Upper lobe of right lung (tissue), 1 donor: ENCODE data around the gene SYNDIG1. TPM values are rescaled to one million over a fixed set of nuclear protein-coding genes. Genes with fewer than 3 reads are reported as not detected.

Experiments
- ATAC-seq: fragments of 200-7000 bp; cut with Tn5 transposase; one replicate; pipeline ENCODE4 v1.9.1; 2020; ENCODE audit warnings: mild to moderate bottlenecking, moderate library complexity
- DNase-seq: peaks from one replicate; pipeline ENCODE4 v3.0.0-alpha.2; 2020
- H3K27ac ChIP-seq: fragments of 200-600 bp; one replicate; pipeline ENCODE4 v1.8.0; 2022
- H3K27me3 ChIP-seq: fragments of 200-600 bp; one replicate; pipeline ENCODE4 v1.8.0; 2022; ENCODE audit warnings: mild to moderate bottlenecking
- H3K36me3 ChIP-seq: fragments of 200-600 bp; one replicate; pipeline ENCODE4 v1.8.0; 2022
- H3K4me1 ChIP-seq: fragments of 200-600 bp; one replicate; pipeline ENCODE4 v1.8.0; 2022
- H3K4me3 ChIP-seq: fragments of 200-600 bp; one replicate; pipeline ENCODE4 v1.8.0; 2022; ENCODE audit warnings: mild to moderate bottlenecking
- H3K9me3 ChIP-seq: fragments of 200-600 bp; one replicate; pipeline ENCODE4 v1.8.0; 2022
- CTCF ChIP-seq: fragments of 200-600 bp; IDR thresholded peaks from one replicate; pipeline ENCODE4 v1.8.0; 2022; ENCODE audit warnings: antibody characterized with exemption
- intact Hi-C: fragments of 100-400 bp; cut with DNase I; formaldehyde crosslinking; loops from one replicate; pipeline ENCODE4 v1.11.0; 2022
- total RNA-seq: library from RNA; stranded (reverse); fragmentation: NEBNext Ultra II Directional; extraction: Animal tissue kit (Norgen Biotek cat#: 25700); gene quantifications from one replicate; pipeline ENCODE4 v1.2.1, GENCODE V29; 2021
- donor health status: DM: no; HTN: yes; CAD: no; lungs with severe emphysema.

Gene SYNDIG1
- total RNA-seq, 1 donor from 2014 or later = not detected

- Histone ChIP-seq H3K4me1 (no peaks in the 10 kb centered on the region), H3K4me3 (no peak overlapping the region), H3K27me3 (no peaks in the 10 kb centered on the region), H3K27ac (no peak overlapping the region), H3K9me3 (no peaks in the 10 kb centered on the region), H3K36me3 (no peaks in the 10 kb centered on the region)
- ATAC-seq (no peak), DNase-seq (no peak)
- no peak for TF ChIP-seq CTCF
- intact Hi-C loops = no loop called here
Measured at GRCh38 chr20:24584078-24584477, 114.6 kb downstream of the SYNDIG1 start.

GRCh38 chr20:24584538-24585356 lies 115.3 kb downstream of the SYNDIG1 start:
- TF ChIP-seq CTCF = no peak
- intact Hi-C loops = no loop called here
- H3K4me1 ChIP-seq = no peaks in the 10 kb centered on the region
- H3K27me3 ChIP-seq = no peaks in the 10 kb centered on the region
- H3K27ac ChIP-seq = no peak overlapping the region
- no peaks in the 10 kb centered on the region for H3K9me3 ChIP-seq
- no peak for DNase-seq
- ATAC-seq = no peak
- no peak overlapping the region for H3K4me3 ChIP-seq
- no peaks in the 10 kb centered on the region for H3K36me3 ChIP-seq

GRCh38 chr20:24585796-24586522 lies 116.5 kb downstream of the SYNDIG1 start:
- DNase-seq = no peak
- Histone ChIP-seq H3K27ac (no peak overlapping the region), H3K4me1 (no peaks in the 10 kb centered on the region), H3K27me3 (no peaks in the 10 kb centered on the region), H3K9me3 (no peaks in the 10 kb centered on the region), H3K36me3 (no peaks in the 10 kb centered on the region), H3K4me3 (no peak overlapping the region)
- intact Hi-C loops = no loop called here
- no peak for TF ChIP-seq CTCF
- ATAC-seq = no peak

- Histone ChIP-seq H3K27ac (no peak overlapping the region), H3K4me3 (no peak overlapping the region), H3K9me3 (no peaks in the 10 kb centered on the region), H3K4me1 (no peaks in the 10 kb centered on the region), H3K27me3 (no peaks in the 10 kb centered on the region), H3K36me3 (no peaks in the 10 kb centered on the region)
- intact Hi-C loops = no loop called here
- ATAC-seq (no peak), DNase-seq (no peak)
- no peak for TF ChIP-seq CTCF
Measured at GRCh38 chr20:24586523-24586840, 117.1 kb downstream of the SYNDIG1 start.

GRCh38 chr20:24587384-24588046 lies 118.1 kb downstream of the SYNDIG1 start:
- no peak for DNase-seq

More at GRCh38 chr20:24587384-24588046, 118.1 kb downstream of the SYNDIG1 start:
- no peak for ATAC-seq
- intact Hi-C loops = no loop called here
- Histone ChIP-seq H3K4me1 (no peaks in the 10 kb centered on the region), H3K27me3 (no peaks in the 10 kb centered on the region), H3K4me3 (no peak overlapping the region), H3K9me3 (no peaks in the 10 kb centered on the region), H3K36me3 (no peaks in the 10 kb centered on the region), H3K27ac (no peak overlapping the region)
- TF ChIP-seq CTCF = no peak
